Epidermal melanocyte (primary cell): ENCODE measurements around the gene ANKRD36B.
"Not testable (repeated sequence)": the region's sequence is repeated elsewhere in the genome, so short reads cannot be mapped to it uniquely, and the experiment has no call there.

ENCODE experiments used
- DNase-seq: peaks from one replicate; pipeline ENCODE4 v3.0.0; 2011; ENCODE audit warnings: low spot score; ENCODE audit not compliant: insufficient read length

The ANKRD36B gene

DNA sequence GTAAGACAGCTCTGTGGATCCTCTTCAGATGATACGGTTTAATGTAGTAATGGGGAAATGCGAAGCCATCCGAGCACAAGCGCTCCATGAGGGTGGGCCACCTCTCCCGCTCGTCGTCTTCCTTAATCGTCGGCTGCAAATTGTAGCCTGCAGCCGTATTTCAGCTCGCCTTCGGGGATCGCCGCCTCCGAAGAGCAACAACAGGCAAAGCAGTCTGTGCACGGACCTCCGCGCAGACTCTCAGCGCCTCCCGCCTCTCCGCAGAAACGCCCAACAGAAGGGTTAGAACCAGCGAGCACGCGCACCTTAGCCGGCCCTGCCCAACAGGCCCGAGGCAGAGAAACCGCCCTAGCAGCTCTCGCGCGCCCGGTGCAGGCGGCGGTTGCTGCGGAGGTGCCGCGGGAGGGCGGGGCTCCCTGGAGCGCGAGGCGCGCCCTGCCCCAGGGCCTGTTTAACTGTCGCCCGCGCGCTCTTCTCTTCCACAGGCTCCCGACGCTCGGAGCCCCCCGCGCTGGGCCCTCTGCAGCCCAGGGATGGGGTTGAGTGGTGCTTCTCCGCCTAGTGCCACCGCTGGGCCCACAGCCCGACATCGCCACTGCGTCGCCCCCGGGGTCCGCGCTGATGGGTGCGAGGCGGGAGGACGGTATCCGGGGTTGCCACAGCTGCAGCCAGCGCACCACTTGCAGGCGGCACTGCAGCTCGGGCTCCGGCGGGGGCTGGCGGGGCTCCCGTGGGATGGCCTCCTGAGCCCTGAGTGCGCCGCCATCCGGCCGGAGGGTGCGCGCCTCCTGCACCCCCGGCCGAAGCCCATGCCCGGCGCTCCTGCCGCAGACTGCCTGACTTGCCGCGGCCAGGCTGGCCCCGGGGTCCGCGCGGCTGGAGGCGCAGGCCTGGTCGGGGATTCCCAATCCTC lies at the start of gene ANKRD36B:
ANKRD36B (minus strand) TSS at position 280 of the 913 bp plus-strand sequence; CDS start at position 88, 192 bp downstream.
- peak; percentile 15 for DNase-seq

DNA sequence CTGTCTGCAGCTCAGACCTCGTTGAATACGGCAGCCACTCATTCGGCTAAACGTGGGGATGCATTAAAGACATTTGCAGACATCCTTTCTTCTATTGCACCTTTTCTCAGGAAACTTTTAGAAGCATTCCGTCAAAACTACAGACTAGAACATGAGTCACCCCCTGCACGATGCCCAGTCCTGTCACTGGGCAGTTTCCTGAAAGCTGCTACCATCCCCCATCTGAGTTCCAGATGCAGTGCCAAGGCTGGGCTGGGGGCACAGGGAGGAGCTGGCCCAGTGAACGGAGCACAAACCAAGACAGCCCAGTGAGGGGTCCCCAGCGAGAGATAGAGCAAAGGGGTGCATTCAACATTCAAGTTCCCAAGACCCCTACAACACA lies 36.4 kb upstream of the ANKRD36B start:
- DNase-seq, result not testable (repeated sequence)

- not testable (repeated sequence) for DNase-seq
Measured at GRCh38 chr2:97625354-97626048, 35.8 kb upstream of the ANKRD36B start.

GRCh38 chr2:97622976-97623375 lies 33.3 kb upstream of the ANKRD36B start:
- DNase-seq, result not testable (repeated sequence)

- DNase-seq, result not testable (repeated sequence)
Measured at GRCh38 chr2:97620492-97620891, 30.8 kb upstream of the ANKRD36B start.

GRCh38 chr2:97618939-97619827 lies 29.5 kb upstream of the ANKRD36B start:
- not testable (repeated sequence) for DNase-seq

- no peak for DNase-seq
Measured at GRCh38 chr2:97617911-97618310, 28.2 kb upstream of the ANKRD36B start.

DNA sequence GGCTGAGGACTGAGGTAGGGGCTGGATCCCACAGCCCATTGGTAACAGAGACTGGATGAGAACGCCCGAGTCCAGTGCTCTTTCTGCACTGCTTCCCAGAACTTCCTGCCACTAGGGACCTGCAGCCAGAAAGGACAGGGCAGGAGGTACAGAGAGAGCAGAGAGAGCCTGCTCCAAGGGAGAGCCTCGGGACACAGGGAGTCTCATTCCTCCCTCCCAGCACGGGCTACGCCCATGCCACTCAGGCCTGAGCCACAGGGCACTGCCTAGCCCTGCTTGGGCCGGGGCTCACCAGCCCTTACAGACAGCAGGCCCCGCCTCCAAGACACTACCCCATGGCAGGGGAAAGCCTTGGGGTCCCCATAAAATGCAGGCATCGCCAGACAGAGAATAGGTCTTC lies 26.1 kb upstream of the ANKRD36B start:
- not testable (repeated sequence) for DNase-seq

DNA sequence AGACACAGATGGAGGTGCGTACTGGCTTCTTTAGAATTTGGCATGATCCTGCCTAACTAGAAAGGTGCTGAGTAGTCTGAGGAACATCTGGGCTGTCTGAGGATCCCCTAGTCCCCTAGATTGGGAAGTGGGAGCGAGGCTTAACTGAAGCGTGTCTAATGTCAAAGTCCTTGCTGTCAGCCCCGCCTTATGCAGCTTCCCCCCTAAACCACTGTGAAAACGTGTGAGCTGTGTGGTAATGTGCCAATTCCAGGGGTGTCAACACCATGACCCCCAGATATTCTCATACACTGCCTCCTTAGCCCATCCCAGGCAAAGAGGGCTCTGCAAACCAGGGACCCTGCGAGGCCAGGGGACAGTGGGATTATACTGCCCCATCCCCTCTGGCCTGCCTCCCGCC lies 22.2 kb upstream of the ANKRD36B start:
- DNase-seq, result not testable (repeated sequence)

DNA sequence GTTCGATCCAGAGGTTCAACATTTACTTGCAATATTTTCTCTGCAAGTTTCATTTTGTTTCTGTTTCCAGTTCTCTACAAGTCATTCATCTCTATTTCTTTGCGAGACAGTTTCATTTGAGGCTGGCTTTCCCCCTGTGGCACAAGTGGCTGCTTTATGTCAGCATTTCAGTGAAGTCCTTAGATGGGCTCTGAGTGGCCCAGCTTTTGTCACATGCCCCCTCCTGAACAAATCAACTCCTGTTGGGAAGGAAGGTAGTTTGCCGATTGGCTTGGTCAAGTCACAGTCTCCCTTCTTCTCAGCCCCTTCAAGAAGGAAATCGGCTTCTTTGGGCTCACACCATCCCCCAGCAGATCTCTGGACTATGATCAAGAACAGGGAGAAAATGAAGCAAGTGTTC lies 19.1 kb upstream of the ANKRD36B start:
- not testable (repeated sequence) for DNase-seq

DNA sequence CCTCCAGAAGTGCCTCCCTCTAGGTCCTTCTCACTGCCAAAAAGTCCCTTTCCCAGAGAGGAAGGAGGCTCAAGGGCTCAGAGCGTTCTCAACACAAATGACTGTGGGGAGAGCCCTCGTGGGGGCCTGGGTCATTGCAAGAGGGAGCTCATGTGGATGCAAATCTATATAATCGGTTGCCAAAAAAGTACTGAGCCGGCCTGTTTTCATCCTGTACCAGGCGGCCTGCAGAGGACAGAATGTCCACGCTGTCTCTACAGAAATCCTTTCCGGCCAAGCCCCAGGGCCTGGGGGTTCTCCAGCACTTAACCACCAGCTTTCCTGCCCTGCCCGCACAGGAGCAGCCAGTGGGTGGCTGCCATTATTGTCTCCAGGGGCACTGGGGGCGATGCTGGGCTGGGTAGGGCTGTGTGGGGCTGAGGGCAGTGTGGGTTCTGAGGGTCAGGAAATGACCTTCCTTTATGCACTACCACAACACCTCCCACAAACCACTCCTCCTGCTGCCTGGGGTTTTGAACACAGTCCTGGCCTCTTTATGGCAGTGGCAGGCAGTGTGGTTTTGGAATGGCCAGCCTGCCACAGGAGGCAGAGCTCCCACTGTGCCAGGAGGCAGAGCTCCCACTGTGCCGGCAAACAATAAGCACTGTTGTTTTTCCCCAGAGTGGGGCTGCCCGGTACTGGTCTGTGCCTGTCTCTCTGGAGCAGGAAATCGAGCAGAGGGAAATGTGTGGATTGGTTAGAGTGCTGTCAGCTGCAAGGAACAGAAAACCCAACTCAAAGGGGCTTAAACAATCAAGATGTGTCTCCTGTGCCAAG lies 16.1 kb upstream of the ANKRD36B start:
- not testable (repeated sequence) for DNase-seq

GRCh38 chr2:97605109-97605508 lies 15.4 kb upstream of the ANKRD36B start:
- DNase-seq, result not testable (repeated sequence)

DNA sequence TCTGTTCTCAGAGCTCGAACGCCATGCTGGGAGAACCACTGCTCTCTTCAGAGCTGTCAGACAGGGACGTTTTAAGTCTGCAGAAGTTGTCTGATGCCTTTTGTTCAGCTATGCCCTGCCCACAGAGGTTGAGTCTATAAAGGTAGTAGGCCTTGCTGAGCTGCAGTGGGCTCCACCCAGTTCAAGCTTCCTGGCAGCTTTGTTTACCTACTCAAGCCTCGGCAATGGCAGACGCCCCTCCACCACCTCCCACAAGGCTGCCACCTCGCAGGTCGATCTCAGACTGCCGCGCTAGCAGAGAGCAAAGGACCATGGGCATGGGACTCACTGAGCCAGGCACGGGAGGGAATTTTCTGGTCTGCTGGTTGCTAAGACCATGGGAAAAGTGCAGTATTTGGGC lies 11.9 kb upstream of the ANKRD36B start:
- not testable (repeated sequence) for DNase-seq

- DNase-seq, result not testable (repeated sequence)
Measured at GRCh38 chr2:97596180-97596579, 6.5 kb upstream of the ANKRD36B start.

GRCh38 chr2:97593520-97593919 lies 3.8 kb upstream of the ANKRD36B start:
- not testable (repeated sequence) for DNase-seq

DNA sequence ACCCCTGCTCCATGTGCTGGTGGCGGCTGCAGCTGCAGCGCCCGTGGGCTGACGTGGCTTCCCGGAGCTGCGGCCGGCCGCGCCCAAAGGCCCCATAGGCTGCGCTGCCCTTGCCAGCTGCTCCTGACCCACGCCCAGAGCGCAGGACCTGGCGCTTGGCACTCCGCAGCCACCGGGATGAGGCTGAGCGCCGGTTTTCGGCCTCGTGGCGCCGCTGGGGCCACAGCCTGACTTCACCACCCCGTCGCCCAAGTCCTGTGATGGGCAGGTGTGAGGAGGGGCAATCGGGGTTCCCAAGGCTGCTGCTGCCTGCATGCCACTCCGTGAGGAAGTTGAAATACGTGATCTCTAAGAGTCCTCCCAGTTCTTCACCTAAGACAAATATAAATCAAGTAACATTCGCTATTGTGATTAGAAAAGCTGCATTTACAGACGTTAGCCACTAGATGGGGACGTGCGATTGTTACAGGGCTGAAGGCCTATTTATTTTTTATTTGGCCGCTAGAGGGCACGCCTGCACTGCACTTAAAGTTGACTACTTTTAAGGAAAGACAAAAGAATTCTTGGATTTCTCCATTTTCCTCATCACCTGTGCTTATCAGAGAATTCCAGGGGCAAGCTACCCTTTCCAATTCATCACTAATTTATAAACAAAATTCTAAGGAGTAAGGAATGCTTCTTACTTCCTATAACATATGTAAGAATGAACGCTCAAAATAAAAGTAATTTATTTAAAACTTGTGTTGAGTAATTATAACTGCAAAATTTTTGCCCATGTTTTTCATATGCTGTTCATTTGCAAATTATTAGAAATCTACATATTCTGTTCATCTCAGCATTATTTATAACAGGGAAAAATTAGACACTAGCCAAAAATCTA lies 1.1 kb upstream of the ANKRD36B start:
- DNase-seq, result peak; percentile 8

- not testable (repeated sequence) for DNase-seq
Measured at GRCh38 chr2:97589257-97589597, 450 bp downstream of the ANKRD36B start.

DNA sequence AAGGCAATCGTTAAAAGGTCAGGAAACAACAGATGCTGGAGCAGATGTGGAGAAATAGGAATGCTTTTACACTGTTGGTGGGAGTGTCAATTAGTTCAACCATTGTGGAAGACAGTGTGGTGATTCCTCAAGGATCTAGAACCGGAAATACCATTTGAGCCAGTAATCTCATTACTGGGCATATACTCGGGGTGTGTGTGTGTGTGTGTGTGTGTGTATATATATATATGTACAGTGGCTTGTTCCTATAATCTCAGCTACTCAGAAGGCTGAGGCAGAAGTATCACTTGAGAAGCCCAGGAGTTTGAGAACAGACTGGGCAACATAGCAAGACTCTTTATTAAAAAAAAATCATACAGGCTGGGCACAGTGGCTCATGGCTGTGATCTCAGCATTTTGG lies 24.0 kb downstream of the ANKRD36B start:
- not testable (repeated sequence) for DNase-seq

- not testable (repeated sequence) for DNase-seq
Measured at GRCh38 chr2:97552406-97552805, 37.3 kb downstream of the ANKRD36B start.
